DND-41 (cell line): Measurements from ENCODE around the gene WRNIP1.

Experiments
- ATAC-seq: fragments of 200-7000 bp; cut with Tn5 transposase; 3 replicates; pipeline ENCODE4 v1.9.1; 2021; ENCODE audit warnings: low read depth; ENCODE audit not compliant: insufficient read depth
- DNase-seq: peaks from one replicate; pipeline ENCODE4 v3.0.0-alpha.2; 2020
- H2AFZ ChIP-seq: 2 replicates; pipeline ENCODE4 v1.6.0; 2012; ENCODE audit warnings: low read depth, low read length
- H3K27ac ChIP-seq: 2 replicates; pipeline ENCODE4 v1.5.1; 2012; ENCODE audit warnings: low read length, inconsistent platforms
- H3K27me3 ChIP-seq: fragments of 200-600 bp; sonication (generic); 2 replicates; pipeline ENCODE4 v1.6.0; 2012; ENCODE audit warnings: low read length, mild to moderate bottlenecking, inconsistent platforms; ENCODE audit not compliant: insufficient read depth, poor library complexity
- H3K36me3 ChIP-seq: 2 replicates; pipeline ENCODE4 v1.5.1; 2012; ENCODE audit warnings: low read length, inconsistent platforms; ENCODE audit not compliant: insufficient read depth
- H3K4me1 ChIP-seq: 2 replicates; pipeline ENCODE4 v1.5.1; 2012; ENCODE audit warnings: mild to moderate bottlenecking, low read length; ENCODE audit not compliant: insufficient read depth
- H3K4me2 ChIP-seq: 2 replicates; pipeline ENCODE4 v1.6.0; 2012; ENCODE audit warnings: mild to moderate bottlenecking, moderate library complexity, low read length, inconsistent platforms; ENCODE audit not compliant: insufficient read depth
- H3K4me3 ChIP-seq, 2 experiments: fragments of 200-600 bp in 1 of 2; shearing (Covaris generic) in 1 of 2; 2 replicates each; pipeline ENCODE4 v1.5.1; 2012 to 2016; ENCODE audit warnings: inconsistent platforms in 2 of 2, low read length in 2 of 2, mild to moderate bottlenecking in 2 of 2, low read depth in 1 of 2, moderate library complexity in 1 of 2
- H3K79me2 ChIP-seq: 2 replicates; pipeline ENCODE4 v1.6.0; 2012; ENCODE audit warnings: low read length, inconsistent platforms; ENCODE audit not compliant: insufficient read depth
- H3K9ac ChIP-seq: 2 replicates; pipeline ENCODE4 v1.6.0; 2012; ENCODE audit warnings: low read depth, mild to moderate bottlenecking, inconsistent platforms, low read length, moderate library complexity
- H3K9me3 ChIP-seq: 2 replicates; pipeline ENCODE4 v1.5.1; 2012; ENCODE audit warnings: low read length, moderate library complexity, mild to moderate bottlenecking, inconsistent platforms; ENCODE audit not compliant: insufficient read depth, severe bottlenecking
- H4K20me1 ChIP-seq: 2 replicates; pipeline ENCODE4 v1.6.0; 2012; ENCODE audit warnings: low read length; ENCODE audit not compliant: insufficient read depth
- CTCF ChIP-seq: IDR thresholded peaks from 2 replicates; pipeline ENCODE4 v1.5.1; 2012; ENCODE audit warnings: borderline replicate concordance, low read length, moderate library complexity, mild to moderate bottlenecking; ENCODE audit not compliant: poor library complexity, severe bottlenecking; ENCODE audit errors: extremely low read depth
- EZH2 ChIP-seq: IDR thresholded peaks from 3 replicates; pipeline ENCODE4 v1.6.1; 2012; ENCODE audit warnings: borderline replicate concordance, low read depth, mild to moderate bottlenecking, moderate library complexity, low read length, inconsistent platforms; ENCODE audit not compliant: severe bottlenecking

WRNIP1 gene

GRCh38 chr6:2781685-2782355 is 16.6 kb downstream of the WRNIP1 start:
- peaks cover 64% of the 10 kb centered on the region for H4K20me1 ChIP-seq
- TF ChIP-seq EZH2 (no peak), CTCF (no peak)
- H2AFZ ChIP-seq = no peak overlapping the region
- H3K4me2 ChIP-seq = no peak overlapping the region
- H3K27me3 ChIP-seq = no peaks in the 10 kb centered on the region
- no peak for ATAC-seq
- no peak overlapping the region for H3K9ac ChIP-seq
- no peaks in the 10 kb centered on the region for H3K9me3 ChIP-seq
- H3K27ac ChIP-seq = no peak overlapping the region
- DNase-seq = no peak
- H3K79me2 ChIP-seq = peaks cover 91% of the 10 kb centered on the region
- no peak overlapping the region for H3K4me3 ChIP-seq
- H3K36me3 ChIP-seq = peaks cover 94% of the 10 kb centered on the region
- H3K4me1 ChIP-seq = no peaks in the 10 kb centered on the region

- TF ChIP-seq EZH2 = no peak
- no peak for TF ChIP-seq CTCF
- no peak overlapping the region for H3K27ac ChIP-seq
- H3K79me2 ChIP-seq = peaks cover 90% of the 10 kb centered on the region
- DNase-seq = no peak
- H3K36me3 ChIP-seq = peaks cover 94% of the 10 kb centered on the region
- H4K20me1 ChIP-seq = peaks cover 59% of the 10 kb centered on the region
- ATAC-seq = no peak
- H3K4me3 ChIP-seq = no peak overlapping the region
- no peak overlapping the region for H3K4me2 ChIP-seq
- no peaks in the 10 kb centered on the region for H3K4me1 ChIP-seq
- H3K9ac ChIP-seq = no peak overlapping the region
- no peak overlapping the region for H2AFZ ChIP-seq
- H3K27me3 ChIP-seq = no peaks in the 10 kb centered on the region
- no peaks in the 10 kb centered on the region for H3K9me3 ChIP-seq
Measured at GRCh38 chr6:2782356-2782708, 17.1 kb downstream of the WRNIP1 start.

- Histone ChIP-seq H3K27ac (no peak overlapping the region), H3K9ac (no peak overlapping the region), H3K9me3 (no peaks in the 10 kb centered on the region), H3K79me2 (peaks cover 89% of the 10 kb centered on the region), H3K4me2 (no peak overlapping the region), H2AFZ (no peak overlapping the region), H3K36me3 (peaks cover 94% of the 10 kb centered on the region), H3K4me3 (no peak overlapping the region), H3K4me1 (no peaks in the 10 kb centered on the region), H3K27me3 (no peaks in the 10 kb centered on the region), H4K20me1 (peaks cover 59% of the 10 kb centered on the region)
- TF ChIP-seq EZH2 (no peak), CTCF (no peak)
- no peak for DNase-seq
- no peak for ATAC-seq
Measured at GRCh38 chr6:2782825-2783187, 17.6 kb downstream of the WRNIP1 start.
